Mononuclear cell (primary cell): ENCODE data around the gene IL21R. TPM values are rescaled to one million over a fixed set of nuclear protein-coding genes. Genes with fewer than 3 reads are reported as not detected.
"Not testable (repeated sequence)": the region's sequence is repeated elsewhere in the genome, so short reads cannot be mapped to it uniquely, and the experiment has no call there.

Source experiments
- H3K27me3 ChIP-seq: 2 replicates; pipeline ENCODE4 v1.6.0; 2011; ENCODE audit warnings: low read length, control low read depth; ENCODE audit not compliant: insufficient read depth
- H3K4me1 ChIP-seq: 2 replicates; pipeline ENCODE4 v1.5.1; 2011; ENCODE audit warnings: mild to moderate bottlenecking, low read length, control low read depth; ENCODE audit not compliant: insufficient read depth
- H3K4me3 ChIP-seq: 2 replicates; pipeline ENCODE4 v1.5.1; 2011; ENCODE audit warnings: mild to moderate bottlenecking, low read length, moderate library complexity
- H3K9me3 ChIP-seq: 2 replicates; pipeline ENCODE4 v1.5.1; 2011; ENCODE audit warnings: low read depth, mild to moderate bottlenecking, control low read depth, low read length
- total RNA-seq: library from RNA; depleted of rRNA; stranded (reverse); fragments of >200 nt; gene quantifications from one replicate; pipeline ENCODE4 v1.2.3, GENCODE V29; 2012

IL21R gene
- total RNA-seq, 1 donor = 21.1 TPM

GRCh38 chr16:27449434-27450195 is 47.6 kb downstream of the IL21R start:
- Histone ChIP-seq H3K4me1 (peaks cover 61% of the 10 kb centered on the region), H3K9me3 (no peaks in the 10 kb centered on the region), H3K4me3 (no peak overlapping the region), H3K27me3 (no peaks in the 10 kb centered on the region)

GRCh38 chr16:27450196-27450549 is 48.2 kb downstream of the IL21R start:
- Histone ChIP-seq H3K9me3 (no peaks in the 10 kb centered on the region), H3K4me1 (peaks cover 60% of the 10 kb centered on the region), H3K27me3 (no peaks in the 10 kb centered on the region), H3K4me3 (no peak overlapping the region)

DNA sequence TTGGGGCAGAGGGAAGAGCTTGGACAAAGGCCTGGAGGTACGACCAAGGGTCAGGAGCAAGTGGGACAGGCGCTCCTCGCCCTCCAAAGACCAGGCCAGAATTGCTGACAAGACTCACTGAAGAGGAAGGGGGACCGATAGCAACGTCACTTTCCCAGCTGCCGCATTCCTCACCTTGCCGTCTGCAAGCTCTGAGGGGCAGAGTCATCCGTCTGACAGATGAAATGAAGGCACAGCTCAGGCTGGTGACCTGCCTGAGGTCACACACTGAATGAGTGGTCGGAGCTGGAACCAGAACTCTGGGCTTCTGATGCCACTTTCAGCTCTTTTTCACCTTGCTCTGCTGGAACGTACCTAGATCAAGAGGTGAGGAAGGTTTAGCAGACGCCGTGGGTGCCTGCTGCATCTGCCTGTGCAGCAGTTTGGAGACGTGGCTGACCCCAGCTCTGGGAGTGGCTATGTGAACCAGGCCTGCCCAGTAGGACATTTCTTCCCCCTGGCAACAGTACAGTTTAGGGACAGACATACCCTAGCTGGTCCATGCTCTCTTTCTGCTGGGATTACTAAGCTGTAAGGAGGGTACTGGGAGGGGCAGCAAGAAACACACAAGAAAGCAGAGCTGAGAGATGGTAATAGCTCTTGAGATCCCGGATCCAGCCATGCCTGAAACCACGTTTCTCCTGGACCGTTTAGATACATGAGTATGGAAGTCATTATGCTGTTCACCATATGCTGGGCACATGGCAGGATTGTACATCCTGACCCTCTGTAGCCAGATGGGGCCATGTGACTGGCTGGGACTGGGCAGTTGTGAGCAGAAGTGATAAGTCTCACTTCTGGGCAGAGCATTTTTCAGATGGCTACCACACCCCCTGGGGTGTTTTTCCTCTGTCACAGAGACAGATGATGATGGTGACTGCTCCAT is 50.9 kb downstream of the IL21R start:
- Histone ChIP-seq H3K9me3 (no peaks in the 10 kb centered on the region), H3K4me3 (no peak overlapping the region), H3K4me1 (peaks cover 53% of the 10 kb centered on the region), H3K27me3 (no peaks in the 10 kb centered on the region)

DNA sequence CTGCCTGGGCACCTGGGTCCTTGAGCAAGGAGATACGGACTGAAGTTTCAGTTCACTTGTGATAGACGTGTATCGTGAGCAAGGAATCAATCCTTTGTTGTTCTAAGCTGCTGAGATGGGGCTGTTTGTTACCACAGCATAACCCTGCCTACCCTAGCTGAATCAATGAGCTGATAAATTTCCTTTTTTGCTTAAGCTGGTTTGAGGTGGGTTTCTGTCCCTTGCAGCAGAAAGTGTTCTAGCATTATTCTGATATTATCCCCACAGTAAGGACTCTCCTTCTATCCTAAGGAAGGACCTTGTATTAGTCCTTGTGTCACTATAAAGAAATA is 51.5 kb downstream of the IL21R start:
- H3K9me3 ChIP-seq = no peaks in the 10 kb centered on the region
- H3K27me3 ChIP-seq = no peaks in the 10 kb centered on the region
- peaks cover 52% of the 10 kb centered on the region for H3K4me1 ChIP-seq
- H3K4me3 ChIP-seq = no peak overlapping the region

GRCh38 chr16:27455700-27456099 is 53.7 kb downstream of the IL21R start:
- no peaks in the 10 kb centered on the region for H3K27me3 ChIP-seq
- no peaks in the 10 kb centered on the region for H3K9me3 ChIP-seq
- peaks cover 37% of the 10 kb centered on the region for H3K4me1 ChIP-seq
- H3K4me3 ChIP-seq = no peak overlapping the region

- H3K4me3 ChIP-seq, H3K27me3 ChIP-seq, H3K9me3 ChIP-seq: not testable (repeated sequence)
- peaks cover 39% of the 10 kb centered on the region for H3K4me1 ChIP-seq
Measured at GRCh38 chr16:27457605-27457900, 55.6 kb downstream of the IL21R start.

DNA sequence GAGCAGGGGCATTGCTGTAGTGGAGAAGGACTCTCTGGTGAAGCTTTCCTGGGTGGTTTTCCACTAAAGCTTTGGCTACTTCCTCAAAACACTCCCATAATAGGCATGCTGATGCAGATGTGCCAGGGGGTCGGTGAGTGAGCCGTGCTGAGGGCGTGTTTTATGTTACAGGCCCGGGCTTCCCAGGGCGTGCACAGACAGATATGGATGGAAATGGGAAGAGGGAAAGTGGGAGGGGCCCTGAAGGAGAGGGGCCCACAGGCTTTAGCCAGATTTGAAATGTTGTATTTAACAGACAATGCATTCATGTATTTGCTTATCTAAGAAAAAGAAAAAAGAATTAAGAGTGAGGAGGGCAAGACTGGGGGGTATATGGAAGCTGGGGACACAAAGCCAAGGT is 56.3 kb downstream of the IL21R start:
- no peaks in the 10 kb centered on the region for H3K9me3 ChIP-seq
- H3K27me3 ChIP-seq = no peaks in the 10 kb centered on the region
- peaks cover 46% of the 10 kb centered on the region for H3K4me1 ChIP-seq

DNA sequence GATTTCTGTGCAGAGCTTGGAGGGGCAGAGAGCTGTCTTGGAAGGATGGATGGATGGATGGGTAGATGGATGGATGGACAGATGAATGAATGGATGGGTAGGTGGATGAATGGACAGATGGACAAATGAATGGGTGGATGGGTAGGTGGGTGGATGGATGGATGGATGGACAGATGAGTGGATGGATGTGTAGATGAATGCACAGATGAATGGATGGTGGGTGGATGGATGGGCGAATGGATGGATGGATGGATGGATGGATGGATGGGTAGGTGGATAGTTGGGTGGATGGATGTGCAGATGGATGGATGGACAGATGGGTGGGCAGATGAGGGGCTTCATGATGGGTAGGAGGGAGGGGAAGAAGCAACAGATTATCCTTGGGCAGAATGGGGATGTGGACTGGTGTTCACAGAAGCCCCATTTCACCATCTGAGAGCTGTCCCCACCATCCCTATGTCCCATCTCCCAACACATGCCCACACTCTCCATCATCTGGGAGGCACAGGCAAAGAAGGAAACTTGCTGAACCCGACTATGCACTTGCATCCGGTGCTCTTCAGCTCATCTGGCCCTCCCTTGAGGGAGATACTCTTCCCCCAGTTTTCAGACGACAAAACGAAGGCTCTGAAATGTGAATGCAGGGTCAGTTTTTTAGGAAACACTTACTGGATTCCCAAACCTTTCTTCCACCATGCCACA is 57.2 kb downstream of the IL21R start:
- Histone ChIP-seq H3K4me3 (no peak overlapping the region), H3K9me3 (no peaks in the 10 kb centered on the region), H3K4me1 (peaks cover 53% of the 10 kb centered on the region), H3K27me3 (no peaks in the 10 kb centered on the region)

More for the DNA sequence above, 56.3 kb downstream of the IL21R start:
- H3K4me3 ChIP-seq = no peak overlapping the region

- no peak overlapping the region for H3K4me3 ChIP-seq
- peaks cover 64% of the 10 kb centered on the region for H3K4me1 ChIP-seq
Measured at GRCh38 chr16:27460213-27460612, 58.2 kb downstream of the IL21R start.

DNA sequence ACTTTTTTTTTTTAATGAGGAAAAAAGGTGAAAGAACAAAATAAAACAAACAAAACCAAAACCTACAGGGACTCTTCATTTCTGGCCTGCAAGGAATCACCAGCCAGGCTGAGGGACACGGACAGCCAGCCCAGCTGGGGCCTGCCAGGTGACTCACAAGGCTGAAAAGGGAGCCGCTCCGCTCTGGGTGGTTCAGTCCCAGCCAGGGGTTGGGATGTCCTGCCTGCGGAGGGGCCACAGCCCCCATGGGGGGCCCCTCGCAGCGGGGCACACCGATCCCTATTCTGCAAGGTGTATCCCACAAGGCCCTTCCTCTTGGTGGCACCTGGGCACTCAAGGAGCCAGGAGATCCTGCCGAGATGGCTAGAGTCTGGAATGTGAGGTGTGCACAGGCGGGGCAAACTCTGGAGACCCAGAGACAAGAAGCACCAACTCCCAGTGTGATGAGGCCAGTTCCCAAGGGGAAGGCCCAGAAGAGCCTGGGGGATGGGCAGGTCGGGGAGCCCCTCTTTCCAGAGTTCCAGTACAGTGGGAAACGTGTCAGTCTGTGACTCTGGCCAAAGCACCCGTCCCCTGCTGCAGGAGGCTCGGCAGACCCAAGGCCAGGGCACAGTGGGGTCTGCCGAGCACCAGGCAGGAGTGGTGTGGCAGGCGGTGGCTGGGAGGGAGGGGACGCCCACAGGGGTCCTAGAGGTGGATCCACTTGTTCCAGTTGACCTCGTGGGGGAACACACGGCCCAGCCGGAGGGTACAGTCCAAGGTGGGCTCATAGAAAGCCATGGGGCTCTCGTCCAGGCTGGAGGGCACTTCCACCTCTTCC is 58.9 kb downstream of the IL21R start:
- Histone ChIP-seq H3K4me1 (peaks cover 57% of the 10 kb centered on the region), H3K4me3 (no peak overlapping the region), H3K9me3 (no peaks in the 10 kb centered on the region), H3K27me3 (no peaks in the 10 kb centered on the region)

More at GRCh38 chr16:27460213-27460612, 58.2 kb downstream of the IL21R start:
- Histone ChIP-seq H3K9me3 (no peaks in the 10 kb centered on the region), H3K27me3 (no peaks in the 10 kb centered on the region)

DNA sequence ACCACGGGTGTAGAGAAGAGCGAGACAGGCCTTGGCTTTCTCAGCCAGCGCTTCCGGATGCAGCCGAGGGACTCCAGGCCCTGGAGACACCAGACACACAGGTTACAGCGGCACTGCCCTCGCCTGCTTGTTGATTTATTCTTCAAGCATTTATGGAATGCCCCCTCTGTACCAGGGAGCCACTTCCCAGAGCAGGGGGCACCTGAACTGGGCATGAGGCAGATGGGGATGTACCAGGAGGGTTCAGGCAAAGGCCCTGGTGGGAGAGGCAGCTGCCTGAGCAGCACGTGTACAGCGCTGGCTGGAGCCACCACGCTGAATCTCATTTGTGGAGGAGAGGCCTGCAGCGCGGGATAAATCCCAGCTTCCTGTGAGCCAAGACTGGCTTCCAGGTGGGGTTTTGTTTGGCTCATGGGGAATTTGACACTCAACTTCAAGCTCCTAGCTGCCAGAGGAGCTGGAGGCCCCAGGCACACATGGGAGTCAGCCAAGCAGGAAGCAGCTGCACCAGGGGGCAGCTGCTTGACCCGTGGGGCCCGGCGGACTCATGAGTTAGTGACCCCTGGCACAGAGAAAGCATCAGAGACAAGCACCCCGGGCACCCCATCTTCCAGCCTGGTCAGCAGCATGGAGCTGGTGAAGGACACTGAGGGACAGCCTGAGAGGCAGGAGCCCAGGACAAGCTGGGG is 59.7 kb downstream of the IL21R start:
- no peaks in the 10 kb centered on the region for H3K27me3 ChIP-seq
- H3K4me1 ChIP-seq = peaks cover 52% of the 10 kb centered on the region
- H3K4me3 ChIP-seq = no peak overlapping the region
- no peaks in the 10 kb centered on the region for H3K9me3 ChIP-seq

DNA sequence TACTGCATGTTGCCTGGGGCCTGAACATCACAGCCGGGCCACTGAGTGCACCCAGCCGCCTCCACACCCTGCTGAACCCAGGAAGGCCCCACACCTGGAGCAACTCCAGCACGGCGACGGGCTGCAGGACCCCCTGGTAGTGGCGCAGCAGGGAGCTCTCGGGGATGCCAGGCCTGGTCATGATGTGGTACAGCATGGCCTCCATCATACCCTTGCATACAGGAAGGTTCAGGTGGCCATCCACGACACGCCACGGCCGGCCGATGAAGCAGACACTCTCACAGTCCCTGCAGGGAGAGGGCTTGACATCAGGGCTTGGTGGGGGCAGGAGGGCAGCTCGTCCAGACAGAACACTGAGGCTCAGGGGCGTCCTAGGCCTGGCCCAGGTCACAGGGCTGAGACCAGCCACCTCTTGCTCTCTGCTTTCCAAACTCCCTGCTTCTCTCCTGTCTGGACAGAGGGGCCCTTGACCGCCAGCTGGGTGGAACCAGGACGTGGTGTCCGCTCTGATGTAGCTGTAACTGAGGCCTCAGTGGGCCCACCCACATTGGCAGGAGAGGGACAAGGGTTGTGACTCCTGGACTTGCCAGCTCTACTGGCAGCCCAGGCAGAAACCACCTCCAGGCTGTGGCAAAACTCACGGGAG is 60.3 kb downstream of the IL21R start:
- H3K4me3 ChIP-seq = no peak overlapping the region
- H3K4me1 ChIP-seq = peaks cover 45% of the 10 kb centered on the region
- no peaks in the 10 kb centered on the region for H3K27me3 ChIP-seq
- no peaks in the 10 kb centered on the region for H3K9me3 ChIP-seq

- Histone ChIP-seq H3K27me3 (no peaks in the 10 kb centered on the region), H3K9me3 (no peaks in the 10 kb centered on the region), H3K4me3 (no peak overlapping the region), H3K4me1 (peaks cover 44% of the 10 kb centered on the region)
Measured at GRCh38 chr16:27462846-27463682, 61.1 kb downstream of the IL21R start.
